Fibroblast of upper back skin (primary cell): ENCODE data around the gene BBX.

Source experiments
- DNase-seq: peaks from one replicate; pipeline ENCODE4 v3.0.0-alpha.2; 2013

The BBX gene

GRCh38 chr3:107660306-107660976 lies 137.7 kb downstream of the BBX start:
- DNase-seq = peak; percentile 74

GRCh38 chr3:107661447-107662123 lies 138.8 kb downstream of the BBX start:
- peak; percentile 25 for DNase-seq

GRCh38 chr3:107662124-107662507 lies 139.4 kb downstream of the BBX start:
- peak; percentile 83 for DNase-seq

GRCh38 chr3:107662586-107662985 lies 139.8 kb downstream of the BBX start:
- no peak for DNase-seq

- no peak for DNase-seq
These were observed 140.5 kb downstream of the BBX start for GRCh38 chr3:107663266-107663665.

- DNase-seq = no peak
These were observed 141.9 kb downstream of the BBX start for GRCh38 chr3:107664614-107665013.

- DNase-seq = no peak
These were observed 142.6 kb downstream of the BBX start for GRCh38 chr3:107665351-107665750.

GRCh38 chr3:107666853-107667252 lies 144.1 kb downstream of the BBX start:
- no peak for DNase-seq

GRCh38 chr3:107668416-107668815 lies 145.7 kb downstream of the BBX start:
- DNase-seq = no peak

- no peak for DNase-seq
These were observed 146.2 kb downstream of the BBX start for GRCh38 chr3:107668963-107669362.

GRCh38 chr3:107669669-107670068 lies 146.9 kb downstream of the BBX start:
- DNase-seq = no peak

GRCh38 chr3:107670986-107671385 lies 148.2 kb downstream of the BBX start:
- DNase-seq = peak; percentile 51

GRCh38 chr3:107674371-107674770 lies 151.6 kb downstream of the BBX start:
- DNase-seq = peak; percentile 40

GRCh38 chr3:107675233-107675900 lies 152.6 kb downstream of the BBX start:
- DNase-seq = no peak

GRCh38 chr3:107676469-107677309 lies 153.9 kb downstream of the BBX start:
- DNase-seq = peak; percentile 27

- peak; percentile 89 for DNase-seq
These were observed 157.2 kb downstream of the BBX start for GRCh38 chr3:107679921-107680320.

GRCh38 chr3:107680698-107681097 lies 157.9 kb downstream of the BBX start:
- peak; percentile 56 for DNase-seq

GRCh38 chr3:107681396-107681795 lies 158.6 kb downstream of the BBX start:
- DNase-seq = no peak

- no peak for DNase-seq
These were observed 159.8 kb downstream of the BBX start for GRCh38 chr3:107682580-107682979.

- DNase-seq = peak; percentile 91
These were observed 160.7 kb downstream of the BBX start for GRCh38 chr3:107683447-107683846.

GRCh38 chr3:107684431-107684925 lies 161.7 kb downstream of the BBX start:
- DNase-seq = peak; percentile 63

GRCh38 chr3:107685383-107685782 lies 162.6 kb downstream of the BBX start:
- no peak for DNase-seq

- DNase-seq = no peak
These were observed 164.4 kb downstream of the BBX start for GRCh38 chr3:107687056-107687581.
